ENCODE results near the gene FXYD7. TPM values are rescaled to one million over a fixed set of nuclear protein-coding genes. Genes with fewer than 3 reads are reported as not detected.

FXYD7 gene
- total and polyA plus RNA-seq, 2 of the 4 experiments (the other 2 are of a cell fraction) = 0.31 TPM; not detected in 1

- no peak overlapping the region for H3K9ac ChIP-seq (ENCODE audit: low read depth, low read length)
- H2BK120ac ChIP-seq (ENCODE audit: low read depth, low read length) = no peak overlapping the region
- no peak overlapping the region for H2AK5ac ChIP-seq (ENCODE audit: low read depth, low read length)
- intact Hi-C loops (cut with micrococcal nuclease) = no loop called here
- WGBS, 2 experiments (ENCODE audit: extremely low coverage in 2 of 2, insufficient read length in 1 of 2) = 96% methylated on average over 4 of the region's 11 CpGs; no CpG with 5 or more reads in 1 of the 2 experiments
- H3K23ac ChIP-seq (ENCODE audit: low read depth, low read length) = no peak overlapping the region
- no TSS peak for BruUV-seq (replicated peaks)
- H2AK9ac ChIP-seq (replicated peaks; ENCODE audit: low read depth, low read length, poor library complexity) = no peak overlapping the region
- ATAC-seq (ENCODE audit: low read depth) = no peak
- TF ChIP-seq USF2 (IDR thresholded peaks at IDR 0.05; ENCODE audit: low read depth, low read length) = no peak
- no peak for TF ChIP-seq CHD1 (IDR thresholded peaks at IDR 0.05; ENCODE audit: low read depth, low read length)
- no peak for TF ChIP-seq RAD21 (IDR thresholded peaks at IDR 0.05; ENCODE audit: low read length)
- TF ChIP-seq SMC3 (IDR thresholded peaks at IDR 0.05; ENCODE audit: low read depth, low read length) = no peak
- no peak for TF ChIP-seq ELK1 (IDR thresholded peaks at IDR 0.05; ENCODE audit: borderline replicate concordance, low read depth, low read length)
- no peak for TF ChIP-seq NFE2L2 (IDR thresholded peaks at IDR 0.05; ENCODE audit: low read depth, low read length)
- no peak for TF ChIP-seq MAZ (IDR thresholded peaks at IDR 0.05; ENCODE audit: borderline replicate concordance, low read depth, low read length)
- TF ChIP-seq CTCF (conservative IDR thresholded peaks at IDR 0.05; ENCODE audit: low read depth, low read length) = no peak
- no peak for TF ChIP-seq RCOR1 (IDR thresholded peaks at IDR 0.05; ENCODE audit: insufficient replicate concordance, low read length)
- no peaks in the 10 kb centered on the region for H3K36me3 ChIP-seq (ENCODE audit: control insufficient read depth, insufficient read depth, low read length)
- H2AFZ ChIP-seq (replicated peaks; ENCODE audit: low read length, poor library complexity) = no peak overlapping the region
- in situ Hi-C loops (cut with MboI; ENCODE audit: low sequenced_read_pairs) = no loop called here
- ChIA-PET CTCF (no interaction called here), POLR2A (ENCODE audit: unreplicated experiment) (no interaction called here)
- no peak overlapping the region for H2BK20ac ChIP-seq (ENCODE audit: low read depth, low read length)
- no peak overlapping the region for H3K4ac ChIP-seq (ENCODE audit: low read depth, low read length)
- H3K4me2 ChIP-seq (ENCODE audit: low read depth, low read length) = no peak overlapping the region
- H3K27ac ChIP-seq (ENCODE audit: insufficient read depth, low read length) = no peak overlapping the region
- H2BK5ac ChIP-seq (ENCODE audit: low read depth, low read length, poor library complexity, severe bottlenecking) = no peak overlapping the region
- DNase-seq = no peak
- H4K20me1 ChIP-seq (ENCODE audit: insufficient read depth, low read length) = no peaks in the 10 kb centered on the region
- peaks cover 22% of the 10 kb centered on the region for H3K27me3 ChIP-seq (ENCODE audit: control insufficient read depth, insufficient read depth, low read length)
- H3K9me3 ChIP-seq (ENCODE audit: control insufficient read depth, insufficient read depth, low read length) = no peaks in the 10 kb centered on the region
- no peak overlapping the region for H3K18ac ChIP-seq (ENCODE audit: low read depth, low read length)
- H3K9me1 ChIP-seq (ENCODE audit: insufficient read depth, low read length) = no peaks in the 10 kb centered on the region
- dilution Hi-C loops (cut with HindIII; ENCODE audit: low sequenced_read_pairs, unreplicated experiment) = no loop called here
- no peak overlapping the region for H3K4me3 ChIP-seq (ENCODE audit: insufficient read depth, low read depth, low read length)
- no peak overlapping the region for H4K5ac ChIP-seq (ENCODE audit: low read depth, low read length)
- no peak overlapping the region for H4K8ac ChIP-seq (ENCODE audit: low read depth in 2 of 2, low read length in 2 of 2)
- H2BK15ac ChIP-seq (ENCODE audit: low read depth, low read length) = no peak overlapping the region
- H3K4me1 ChIP-seq (ENCODE audit: control insufficient read depth, insufficient read depth, low read length) = no peaks in the 10 kb centered on the region
- no peak overlapping the region for H3K56ac ChIP-seq (ENCODE audit: extremely low read depth, insufficient read depth, low read length)
- no peaks in the 10 kb centered on the region for H3K79me1 ChIP-seq (ENCODE audit: low read depth in 1 of 2, low read length in 2 of 2)
- no peak overlapping the region for H3K14ac ChIP-seq (replicated peaks; ENCODE audit: low read depth, low read length)
- no peak overlapping the region for H4K91ac ChIP-seq (ENCODE audit: insufficient read depth, low read depth, low read length)
Observed at GRCh38 chr19:35117799-35118198, 25.3 kb upstream of the FXYD7 start.
